Right lobe of liver (tissue), 4 donors: ENCODE measurements around the gene COX10.

Experiments used
- CTCF ChIP-seq, 4 donors: fragments of 200-600 bp in 3 of 4; fragments of 450-650 bp in 1 of 4; IDR thresholded peaks; one replicate each; pipeline versions ENCODE4 v1.5.1 to v1.8.0; 2016 to 2022; ENCODE audit warnings: antibody characterized with exemption in 4 of 4, mild to moderate bottlenecking in 2 of 4
- POLR2A ChIP-seq: fragments of 450-650 bp; IDR thresholded peaks from one replicate; pipeline ENCODE4 v1.6.1; 2017; ENCODE audit warnings: antibody characterized with exemption, mild to moderate bottlenecking
- donor health status: DM: no; HTN: no; CAD: no.
- donor health status: DM: no; HTN: no; CAD: no.
- donor health status: DM: no; HTN: yes; CAD: no.

- TF ChIP-seq CTCF (IDR thresholded peaks at IDR 0.05) (no peak), POLR2A (no peak)
Measured at GRCh38 chr17:14198013-14198412, 128.7 kb downstream of the COX10 start.
